HG02870 (cell line): ENCODE data around the gene SLC34A1.

ENCODE experiments used
- ATAC-seq: cut with Tn5 transposase; IDR thresholded peaks from one replicate; pipeline ENCODE4 v1.9.1; 2021; ENCODE audit warnings: mild to moderate bottlenecking, moderate library complexity; ENCODE audit not compliant: unreplicated experiment

The SLC34A1 gene

DNA sequence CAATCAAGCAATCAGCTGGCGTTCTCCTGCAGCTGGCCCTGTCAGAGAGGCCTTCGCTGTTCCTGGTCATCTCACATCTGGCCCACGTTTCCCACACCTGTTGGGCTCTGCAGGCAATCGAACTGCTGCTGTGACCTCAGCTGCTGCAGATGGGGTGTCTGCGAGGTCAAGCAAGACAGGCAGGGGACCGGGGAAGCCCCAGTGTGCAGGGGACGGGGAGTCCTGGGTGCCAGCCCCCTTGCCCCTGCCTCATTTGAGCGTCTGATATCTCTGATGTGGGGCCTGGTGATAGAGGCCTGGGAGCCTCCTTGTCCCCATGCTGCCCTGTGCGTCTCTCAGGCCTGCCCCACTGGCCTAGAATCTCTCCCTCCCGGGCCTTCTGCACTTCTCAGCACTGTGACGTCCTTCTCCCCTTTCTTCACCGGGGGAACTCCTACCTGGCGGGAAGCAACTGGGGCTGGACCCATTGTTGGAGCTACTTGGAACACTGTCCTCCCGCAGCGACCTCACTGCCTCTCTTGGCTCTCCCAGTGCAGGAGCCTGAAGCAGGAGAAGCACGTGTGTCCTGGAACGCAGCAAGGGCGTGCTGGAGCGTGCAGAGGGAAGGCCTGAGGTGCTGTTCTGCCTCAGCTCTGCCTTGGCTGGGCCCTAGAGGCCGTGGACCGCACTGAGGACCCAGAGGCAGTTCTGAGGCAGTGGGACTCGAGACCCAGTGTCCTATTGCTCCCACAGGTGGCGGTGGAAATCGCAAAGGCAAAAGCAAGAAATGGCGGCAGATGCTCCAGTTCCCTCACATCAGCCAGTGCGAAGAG, 46.1 kb downstream of the SLC34A1 start:
- no peak for ATAC-seq

DNA sequence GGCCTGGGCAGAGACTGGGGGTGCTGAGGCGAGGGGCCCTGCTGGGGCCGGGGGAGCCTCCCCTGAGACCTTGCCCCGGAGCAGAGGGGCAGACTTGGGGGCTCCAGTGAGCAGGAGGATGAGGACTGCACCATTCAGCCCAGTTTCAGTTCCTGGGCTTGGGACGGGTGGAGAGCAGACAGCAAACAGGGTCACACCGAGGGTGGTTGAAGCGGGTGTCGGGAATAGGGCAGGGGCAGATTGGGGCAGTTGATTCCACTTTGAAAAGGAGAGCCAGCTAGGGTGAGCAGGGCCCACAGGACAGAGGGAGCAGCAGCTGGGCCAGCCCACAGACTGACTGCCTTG, 46.7 kb downstream of the SLC34A1 start:
- ATAC-seq: no peak

DNA sequence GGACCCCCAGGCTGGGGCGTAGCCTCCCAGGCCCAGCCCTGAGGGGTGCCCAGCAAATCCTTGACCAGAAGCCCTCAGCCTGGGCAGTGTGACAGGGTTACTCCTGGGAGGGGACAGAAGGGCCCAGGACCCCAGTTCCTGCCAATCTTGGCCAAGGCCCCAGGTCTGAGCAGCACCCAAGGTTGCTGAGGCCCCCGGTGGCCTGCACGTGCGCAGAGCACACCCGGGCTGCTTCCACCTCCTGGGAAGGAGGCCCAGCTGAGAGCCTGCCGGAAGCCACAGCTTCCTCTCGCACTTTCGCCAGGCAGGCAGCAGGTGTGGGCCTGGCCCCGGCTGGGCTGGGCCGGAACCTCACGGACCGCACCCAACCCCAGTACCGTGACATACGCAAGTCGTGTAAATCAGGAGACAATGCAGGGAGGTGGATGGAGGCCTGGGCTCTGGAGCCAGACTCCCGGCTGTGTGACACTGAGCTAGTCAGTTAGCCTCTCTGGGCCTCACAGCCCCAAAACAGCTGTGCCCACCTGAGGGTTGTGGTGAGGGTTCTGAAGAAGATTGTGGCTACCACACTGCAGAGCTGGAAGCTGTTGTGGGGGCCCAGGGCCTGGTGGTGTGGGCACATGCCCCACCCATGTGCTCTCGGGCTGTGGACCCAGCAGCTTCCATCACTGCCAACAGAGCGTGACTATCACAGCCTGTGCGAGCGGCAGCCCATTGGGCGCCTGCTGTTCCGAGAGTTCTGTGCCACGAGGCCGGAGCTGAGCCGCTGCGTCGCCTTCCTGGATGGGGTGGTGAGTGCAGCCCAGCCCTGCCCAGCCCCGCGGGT, 47.3 kb downstream of the SLC34A1 start:
- ATAC-seq: peak; percentile 35

DNA sequence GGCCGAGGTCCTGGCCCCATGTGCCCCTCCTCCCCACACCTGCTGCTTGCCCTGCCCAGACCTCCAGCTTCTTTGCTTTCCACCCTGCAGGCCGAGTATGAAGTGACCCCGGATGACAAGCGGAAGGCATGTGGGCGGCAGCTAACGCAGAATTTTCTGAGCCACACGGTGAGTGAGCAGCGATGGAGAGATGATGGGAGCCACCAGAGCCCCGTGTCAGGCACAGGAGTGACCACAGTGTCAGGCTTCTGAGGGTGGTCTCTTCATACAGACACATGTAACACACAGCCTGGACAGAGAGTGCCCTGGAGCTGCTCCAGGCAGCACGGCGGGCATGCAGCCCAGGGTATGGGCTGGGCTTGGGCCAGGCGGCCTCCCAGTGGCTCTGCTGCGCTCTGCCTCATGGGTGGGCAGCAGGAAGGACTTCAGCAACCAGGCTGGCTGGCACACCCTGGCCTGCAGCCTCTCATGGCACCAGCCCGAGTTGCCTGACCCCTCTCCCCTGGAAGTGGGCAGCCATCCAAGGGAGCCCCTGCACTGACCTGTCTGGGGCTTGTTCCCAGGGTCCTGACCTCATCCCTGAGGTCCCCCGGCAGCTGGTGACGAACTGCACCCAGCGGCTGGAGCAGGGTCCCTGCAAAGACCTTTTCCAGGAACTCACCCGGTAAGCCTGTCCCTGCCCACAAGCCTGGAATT, 48.1 kb downstream of the SLC34A1 start:
- no peak for ATAC-seq

DNA sequence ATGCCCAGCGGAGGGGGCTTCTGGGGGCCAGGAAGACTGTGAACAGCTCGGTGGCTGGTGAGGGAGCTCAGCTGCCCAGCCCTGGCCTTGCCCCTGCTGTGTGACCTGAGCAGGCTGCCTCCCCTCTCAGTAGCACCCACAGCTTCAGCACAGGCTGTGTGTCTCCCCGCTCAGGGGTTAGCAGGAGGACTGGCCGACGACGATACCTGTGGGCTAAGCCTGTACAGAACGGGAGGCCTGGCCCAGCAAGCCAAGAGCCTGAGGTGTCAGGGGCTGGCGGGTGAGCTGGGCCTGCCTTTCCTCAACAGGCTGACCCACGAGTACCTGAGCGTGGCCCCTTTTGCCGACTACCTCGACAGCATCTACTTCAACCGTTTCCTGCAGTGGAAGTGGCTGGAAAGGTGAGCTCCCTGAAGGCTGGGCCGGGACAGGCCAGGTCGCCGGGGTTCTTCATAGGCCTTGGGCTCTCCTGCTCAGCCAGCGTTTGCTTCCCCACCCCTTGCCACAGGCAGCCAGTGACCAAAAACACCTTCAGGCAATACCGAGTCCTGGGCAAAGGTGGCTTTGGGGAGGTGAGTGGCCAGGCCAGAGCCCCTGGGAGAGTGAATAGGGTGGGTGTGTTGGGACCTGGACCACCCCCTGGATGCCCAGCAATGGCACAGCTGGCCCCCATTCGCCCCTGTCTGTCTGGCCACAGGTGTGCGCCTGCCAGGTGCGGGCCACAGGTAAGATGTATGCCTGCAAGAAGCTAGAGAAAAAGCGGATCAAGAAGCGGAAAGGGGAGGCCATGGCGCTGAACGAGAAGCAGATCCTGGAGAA, 48.8 kb downstream of the SLC34A1 start:
- no peak for ATAC-seq

DNA sequence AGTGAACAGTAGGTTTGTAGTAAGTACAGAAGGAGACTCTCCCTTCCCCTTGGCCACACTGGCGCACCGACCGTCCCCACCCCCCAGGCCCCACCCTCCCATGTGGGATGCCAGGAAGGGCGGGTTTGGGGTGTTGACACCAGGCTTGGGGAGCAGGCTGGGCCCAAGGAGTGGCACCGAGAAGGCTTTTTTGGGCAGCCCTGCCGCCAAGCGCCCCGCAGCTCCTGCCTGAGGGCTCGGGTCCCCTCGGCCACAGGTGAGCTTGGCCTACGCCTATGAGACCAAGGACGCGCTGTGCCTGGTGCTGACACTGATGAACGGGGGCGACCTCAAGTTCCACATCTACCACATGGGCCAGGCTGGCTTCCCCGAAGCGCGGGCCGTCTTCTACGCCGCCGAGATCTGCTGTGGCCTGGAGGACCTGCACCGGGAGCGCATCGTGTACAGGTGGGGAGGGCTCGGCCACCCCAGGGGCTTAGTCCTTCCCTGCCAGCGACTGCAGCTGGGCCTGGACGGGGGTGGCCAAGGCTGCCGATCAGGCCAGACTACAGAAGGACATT, 49.5 kb downstream of the SLC34A1 start:
- no peak for ATAC-seq

DNA sequence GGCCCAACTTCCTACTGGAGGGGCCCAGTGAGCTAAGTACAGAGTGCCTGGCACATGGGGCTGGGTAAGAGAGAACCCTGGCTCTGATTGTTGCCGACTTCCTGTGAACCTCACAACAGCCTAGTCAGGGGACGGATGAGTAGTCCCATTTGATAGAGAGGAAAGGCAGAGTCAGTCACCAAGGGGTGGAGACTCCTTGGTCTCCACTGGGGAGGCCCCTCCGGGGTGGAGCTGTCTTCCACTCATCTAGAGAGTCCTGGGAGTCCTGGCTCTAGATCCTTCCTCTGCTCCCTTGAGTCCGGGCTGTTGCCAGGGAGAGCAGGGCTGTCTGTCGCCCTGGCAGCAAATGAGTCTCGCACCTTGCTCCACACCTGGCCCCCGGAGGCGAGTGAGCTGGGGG, 50.2 kb downstream of the SLC34A1 start:
- ATAC-seq: no peak

DNA sequence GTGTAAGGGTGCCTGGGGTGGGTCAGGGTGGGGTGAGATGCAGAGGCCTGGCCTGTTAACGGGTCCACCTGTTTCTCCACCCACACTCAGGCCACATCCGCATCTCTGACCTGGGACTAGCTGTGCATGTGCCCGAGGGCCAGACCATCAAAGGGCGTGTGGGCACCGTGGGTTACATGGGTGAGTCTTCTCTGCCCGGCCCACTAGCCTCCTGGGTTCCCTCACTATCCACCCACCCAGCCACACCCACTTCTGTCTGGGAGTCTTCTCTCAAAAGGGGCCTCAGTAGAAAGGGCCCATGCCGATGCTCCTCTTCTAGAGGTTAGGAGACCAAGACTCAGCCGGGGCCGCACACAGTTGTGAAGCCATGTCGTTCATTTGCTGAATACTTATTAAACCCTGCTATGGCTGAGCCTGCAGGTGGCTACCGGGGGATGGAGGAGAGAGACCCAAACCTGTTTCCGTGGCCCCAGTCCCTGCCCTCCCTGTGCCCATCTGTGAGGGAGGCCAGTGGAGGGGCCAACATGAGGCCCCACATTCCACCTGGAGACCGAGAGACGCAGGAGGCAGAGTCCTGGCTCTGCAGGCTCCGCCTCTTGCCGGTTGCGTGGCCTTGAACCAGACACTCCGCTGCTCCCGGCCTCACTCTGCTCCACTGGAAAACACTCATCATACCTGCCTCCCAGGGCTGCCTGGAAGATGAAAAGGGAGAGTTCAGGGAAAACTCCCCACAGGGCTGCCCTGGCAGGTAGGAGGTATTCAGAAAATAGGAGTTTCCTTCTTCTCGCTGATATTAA, 50.9 kb downstream of the SLC34A1 start:
- ATAC-seq: no peak

DNA sequence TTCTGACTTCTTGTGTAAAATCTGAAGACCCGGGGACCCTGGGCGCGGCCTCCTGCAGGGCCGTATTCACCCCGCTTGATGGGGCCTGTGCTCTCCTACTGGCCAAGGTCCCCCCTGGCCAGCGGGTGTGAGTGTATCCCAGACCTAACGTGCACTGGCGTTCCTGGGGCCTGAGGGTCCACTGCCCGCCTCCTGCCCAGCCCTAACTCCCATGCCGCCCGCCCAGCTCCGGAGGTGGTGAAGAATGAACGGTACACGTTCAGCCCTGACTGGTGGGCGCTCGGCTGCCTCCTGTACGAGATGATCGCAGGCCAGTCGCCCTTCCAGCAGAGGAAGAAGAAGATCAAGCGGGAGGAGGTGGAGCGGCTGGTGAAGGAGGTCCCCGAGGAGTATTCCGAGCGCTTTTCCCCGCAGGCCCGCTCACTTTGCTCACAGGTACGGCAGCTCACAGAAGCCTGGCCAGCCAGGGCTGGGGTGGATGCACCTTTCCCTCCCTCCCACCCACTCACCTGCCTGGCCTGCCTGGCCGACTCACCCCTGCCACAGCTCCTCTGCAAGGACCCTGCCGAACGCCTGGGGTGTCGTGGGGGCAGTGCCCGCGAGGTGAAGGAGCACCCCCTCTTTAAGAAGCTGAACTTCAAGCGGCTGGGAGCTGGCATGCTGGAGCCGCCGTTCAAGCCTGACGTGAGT, 51.8 kb downstream of the SLC34A1 start:
- ATAC-seq: no peak

DNA sequence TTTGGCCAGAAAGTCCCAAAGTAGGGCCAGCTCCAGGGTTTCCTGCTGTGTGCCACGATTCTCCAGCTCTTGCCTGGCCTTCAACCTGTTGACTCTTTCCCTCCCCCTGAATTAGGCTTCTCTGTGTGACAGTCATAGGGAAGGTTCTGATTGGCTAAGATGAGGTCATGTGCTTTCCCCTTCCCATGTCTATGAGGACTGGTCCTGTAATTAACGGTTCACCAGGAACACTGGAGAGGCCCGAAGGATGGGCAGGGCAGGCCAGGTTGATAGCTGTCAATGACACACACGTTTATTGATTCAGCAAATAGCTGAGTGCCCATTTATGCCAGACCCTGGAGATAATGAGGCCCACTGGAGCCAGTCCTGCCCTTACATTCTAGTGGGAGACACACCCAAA, 53.4 kb downstream of the SLC34A1 start:
- ATAC-seq: no peak

DNA sequence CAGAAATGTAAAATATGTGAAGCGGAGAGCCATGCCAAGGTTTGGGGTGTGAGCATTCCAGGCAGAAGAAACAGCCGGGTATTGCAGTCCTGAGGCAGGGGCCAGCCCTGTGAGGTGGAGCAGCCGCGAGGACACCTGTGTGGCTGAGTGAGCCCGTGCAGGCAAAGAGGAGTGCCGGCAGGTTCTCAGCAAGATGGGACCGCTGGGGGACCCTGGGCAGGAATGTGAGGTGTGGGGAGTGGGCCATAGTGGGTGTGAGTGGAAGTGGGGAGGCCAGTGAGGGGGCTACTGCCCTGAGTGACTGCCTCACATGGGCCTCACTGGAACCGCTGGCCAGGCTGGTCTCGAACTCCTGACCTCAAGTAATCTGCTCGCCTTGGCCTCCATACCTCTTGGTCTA, 54.2 kb downstream of the SLC34A1 start:
- ATAC-seq: no peak

DNA sequence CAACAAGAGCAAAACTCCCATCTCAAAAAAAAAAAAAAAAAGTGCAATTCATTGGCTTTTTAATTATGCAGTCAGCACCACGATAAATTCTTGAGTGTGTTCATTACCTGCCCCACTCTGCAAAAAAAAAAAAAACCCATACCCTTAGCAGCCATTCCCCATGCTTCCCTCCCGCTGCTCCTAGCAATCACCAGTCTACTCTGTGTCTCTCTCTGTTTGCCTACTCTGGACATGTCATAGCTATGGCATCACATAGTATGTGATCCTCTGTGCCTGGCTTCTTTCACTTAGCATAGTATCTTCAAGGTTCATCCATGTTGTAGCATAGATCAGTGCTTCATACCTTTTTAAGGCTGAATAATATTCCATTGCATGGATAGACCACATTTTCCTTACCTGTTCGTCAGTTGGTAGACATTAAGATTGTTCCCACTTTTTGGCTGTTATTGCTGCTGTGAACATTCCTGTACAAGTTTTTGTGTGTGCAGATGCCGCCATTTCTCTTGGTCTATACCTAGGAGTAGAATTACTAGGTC, 55.4 kb downstream of the SLC34A1 start:
- no peak for ATAC-seq

DNA sequence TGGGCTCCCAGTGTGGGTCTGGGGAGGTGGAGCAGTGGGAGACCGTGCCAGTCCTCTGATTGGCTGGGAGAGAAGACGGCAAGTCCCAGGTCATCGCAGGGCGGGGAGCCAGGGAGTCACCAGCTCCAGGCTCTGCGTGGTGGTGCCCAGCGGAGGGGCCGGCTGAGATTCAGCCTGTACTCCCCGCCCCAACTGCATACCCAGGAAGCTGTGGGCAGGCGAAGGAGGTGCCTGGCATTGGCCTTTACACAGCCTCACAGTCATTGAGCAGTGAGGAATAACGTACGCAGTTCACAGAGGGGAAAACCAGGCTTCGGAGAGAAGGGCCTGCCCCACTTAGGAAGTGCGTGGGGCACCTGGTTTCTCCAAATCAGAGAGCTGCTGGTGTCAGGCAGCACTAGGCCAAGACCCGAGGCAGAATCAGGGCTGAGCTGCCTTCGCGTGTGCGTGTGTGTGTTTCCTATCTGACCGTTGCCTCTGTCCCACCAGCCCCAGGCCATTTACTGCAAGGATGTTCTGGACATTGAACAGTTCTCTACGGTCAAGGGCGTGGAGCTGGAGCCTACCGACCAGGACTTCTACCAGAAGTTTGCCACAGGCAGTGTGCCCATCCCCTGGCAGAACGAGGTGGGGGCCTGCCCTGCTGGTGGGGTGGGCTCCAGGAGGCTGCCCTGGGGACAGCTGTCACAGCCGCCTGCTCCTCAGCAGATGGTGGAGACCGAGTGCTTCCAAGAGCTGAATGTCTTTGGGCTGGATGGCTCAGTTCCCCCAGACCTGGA, 56.2 kb downstream of the SLC34A1 start:
- ATAC-seq: no peak

DNA sequence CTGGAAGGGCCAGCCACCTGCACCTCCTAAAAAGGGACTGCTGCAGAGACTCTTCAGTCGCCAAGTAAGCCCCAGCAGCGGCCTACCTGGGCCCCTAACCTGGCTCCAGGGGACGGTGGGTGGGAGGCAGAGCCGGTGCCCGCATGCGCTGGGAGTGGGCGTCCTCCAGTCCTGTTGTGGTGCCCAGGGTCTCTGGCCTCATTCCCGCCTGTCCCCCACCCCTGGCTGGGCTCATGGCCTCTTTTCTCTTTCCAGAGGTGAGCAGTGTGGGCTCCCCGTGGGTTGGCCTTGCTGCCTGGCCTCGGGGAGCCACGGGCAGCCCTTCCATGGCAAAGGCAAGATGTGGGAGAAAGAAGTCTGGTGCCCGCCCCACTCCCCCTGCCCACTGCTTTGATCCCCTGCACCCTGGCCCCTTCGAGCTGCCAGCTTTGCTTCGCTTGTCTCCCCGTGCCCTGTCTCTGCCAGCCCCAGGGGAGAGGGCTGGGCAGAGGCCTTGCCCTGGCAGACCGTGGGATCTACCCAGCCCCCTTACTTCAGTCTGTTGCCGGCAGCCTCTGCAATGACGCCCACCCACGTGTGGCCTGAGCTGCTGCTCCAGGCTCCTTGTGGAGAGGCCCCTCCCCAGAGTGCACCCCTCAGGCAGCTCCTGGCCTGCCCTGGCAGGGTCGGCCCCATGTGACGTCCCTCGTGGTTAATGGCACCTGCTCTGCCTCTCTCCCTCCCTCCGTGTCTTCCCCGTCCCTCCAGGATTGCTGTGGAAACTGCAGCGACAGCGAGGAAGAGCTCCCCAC, 57.0 kb downstream of the SLC34A1 start:
- ATAC-seq: no peak

DNA sequence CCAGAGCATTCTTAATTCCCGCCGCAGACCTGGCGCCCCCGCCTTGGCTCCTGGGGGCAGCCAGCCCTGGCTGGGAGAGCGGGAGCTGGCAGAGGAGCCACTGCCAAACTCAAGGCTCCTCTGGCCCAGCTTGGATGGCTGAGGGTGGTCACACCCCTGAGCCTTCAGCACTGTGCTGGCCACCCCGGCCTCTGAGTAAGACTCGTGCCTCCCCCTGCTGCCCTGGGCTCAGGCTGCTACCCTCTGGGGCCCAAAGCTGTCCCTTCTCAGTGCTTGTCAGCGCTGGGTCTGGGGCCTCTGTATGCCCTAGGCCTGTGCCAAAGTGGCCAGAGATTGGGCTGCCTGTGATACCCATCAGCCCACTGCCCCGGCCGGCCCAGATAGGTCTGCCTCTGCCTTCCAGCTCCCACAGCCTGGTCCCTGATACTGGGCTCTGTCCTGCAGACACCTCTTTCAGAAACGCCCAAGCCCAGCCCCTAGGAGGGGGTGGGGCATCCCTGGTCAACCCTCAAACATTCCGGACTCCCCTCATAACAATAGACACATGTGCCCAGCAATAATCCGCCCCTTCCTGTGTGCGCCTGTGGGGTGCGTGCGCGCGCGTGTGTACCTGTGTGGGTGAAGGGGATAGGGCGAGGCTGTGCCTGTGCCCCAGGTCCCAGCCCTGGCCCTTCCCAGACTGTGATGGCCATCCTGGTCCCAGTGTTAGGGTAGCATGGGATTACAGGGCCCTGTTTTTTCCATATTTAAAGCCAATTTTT, 58.0 kb downstream of the SLC34A1 start:
- ATAC-seq: no peak

DNA sequence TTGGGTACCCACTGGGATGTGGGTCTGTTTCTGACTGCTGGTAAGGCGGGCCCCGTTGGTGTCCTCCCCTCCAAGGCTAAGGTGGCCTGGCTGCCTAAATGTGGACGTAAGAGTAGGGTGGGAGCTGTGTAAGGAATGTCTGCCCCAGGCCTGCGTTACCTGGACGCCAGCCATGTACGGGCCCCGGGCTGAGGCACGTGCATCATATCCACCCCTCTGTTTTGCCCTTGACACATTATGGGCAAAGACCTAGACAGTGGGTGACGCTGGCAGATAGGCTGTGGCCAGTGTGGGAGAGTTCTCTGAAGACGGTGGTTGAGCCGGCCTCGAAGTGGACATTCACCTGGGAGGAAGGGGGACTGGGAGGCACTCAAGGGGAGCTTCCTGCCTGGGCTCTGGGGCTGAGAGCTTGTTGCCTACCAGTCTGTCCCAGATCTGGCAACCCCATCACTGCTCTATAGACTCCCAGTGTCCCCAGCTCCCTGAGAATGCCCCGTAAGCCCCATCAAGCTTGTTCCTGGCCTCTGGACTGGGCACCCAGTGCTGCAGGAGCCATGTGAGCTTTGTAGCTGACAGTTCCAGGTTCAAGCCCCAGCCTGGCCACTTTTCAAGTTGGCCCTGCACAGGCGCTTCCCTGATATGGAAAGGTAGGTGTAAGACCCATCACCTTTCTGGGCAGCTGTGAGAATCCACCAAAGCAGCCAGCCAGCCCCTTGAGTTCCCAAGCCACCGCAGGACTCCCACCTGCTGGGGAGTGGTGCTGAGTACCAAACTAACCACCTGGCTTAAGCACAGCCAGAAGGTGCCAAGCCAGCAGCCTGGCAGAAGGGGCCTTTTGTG, 59.1 kb downstream of the SLC34A1 start:
- ATAC-seq: no peak
